ENCODE data around the gene USP34. TPM values are rescaled to one million over a fixed set of nuclear protein-coding genes. Genes with fewer than 3 reads are reported as not detected.
"Not testable (repeated sequence)": the region's sequence is repeated elsewhere in the genome, so short reads cannot be mapped to it uniquely, and the experiment has no call there.

Gene USP34
- total RNA-seq, 1 donor from 2014 or later: 95.9 TPM

DNA sequence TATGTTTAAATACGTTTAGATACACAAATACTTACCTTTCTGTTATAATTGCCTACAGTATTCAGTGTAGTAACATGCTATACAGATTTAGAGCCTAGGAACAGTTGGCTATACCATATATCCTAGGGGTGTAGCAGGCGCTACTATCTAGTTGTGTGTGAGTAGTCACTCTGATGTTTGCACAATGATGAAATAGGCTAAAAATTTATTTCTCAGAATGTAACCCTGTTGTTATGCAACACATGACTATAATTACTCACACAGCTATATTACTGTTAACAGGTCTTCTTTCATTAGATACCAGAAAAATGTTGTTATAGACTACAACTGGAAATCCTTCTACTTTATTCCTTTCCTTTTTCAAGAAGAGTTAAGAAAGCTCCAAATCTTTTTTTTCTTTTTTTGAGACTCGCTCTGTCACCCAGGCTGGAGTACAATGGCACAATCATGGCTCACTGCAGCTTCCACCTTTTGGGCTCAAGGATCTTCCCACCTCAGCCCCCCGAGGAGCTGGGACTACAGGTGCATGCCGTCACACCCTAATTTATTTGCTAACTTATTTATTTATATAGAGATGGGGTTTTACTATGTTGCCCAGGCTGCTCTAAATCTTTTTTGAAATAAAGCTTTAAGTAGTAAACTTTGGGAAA, 260.4 kb downstream of the USP34 start:
- no peak for DNase-seq (ENCODE audit: low read depth, low spot score)
- H3K4me1 Mint-ChIP-seq: no peaks in the 10 kb centered on the region
- no peak overlapping the region for H3K4me3 Mint-ChIP-seq
- no peaks in the 10 kb centered on the region for H3K9me3 Mint-ChIP-seq
- TF ChIP-seq, protein P1, sequence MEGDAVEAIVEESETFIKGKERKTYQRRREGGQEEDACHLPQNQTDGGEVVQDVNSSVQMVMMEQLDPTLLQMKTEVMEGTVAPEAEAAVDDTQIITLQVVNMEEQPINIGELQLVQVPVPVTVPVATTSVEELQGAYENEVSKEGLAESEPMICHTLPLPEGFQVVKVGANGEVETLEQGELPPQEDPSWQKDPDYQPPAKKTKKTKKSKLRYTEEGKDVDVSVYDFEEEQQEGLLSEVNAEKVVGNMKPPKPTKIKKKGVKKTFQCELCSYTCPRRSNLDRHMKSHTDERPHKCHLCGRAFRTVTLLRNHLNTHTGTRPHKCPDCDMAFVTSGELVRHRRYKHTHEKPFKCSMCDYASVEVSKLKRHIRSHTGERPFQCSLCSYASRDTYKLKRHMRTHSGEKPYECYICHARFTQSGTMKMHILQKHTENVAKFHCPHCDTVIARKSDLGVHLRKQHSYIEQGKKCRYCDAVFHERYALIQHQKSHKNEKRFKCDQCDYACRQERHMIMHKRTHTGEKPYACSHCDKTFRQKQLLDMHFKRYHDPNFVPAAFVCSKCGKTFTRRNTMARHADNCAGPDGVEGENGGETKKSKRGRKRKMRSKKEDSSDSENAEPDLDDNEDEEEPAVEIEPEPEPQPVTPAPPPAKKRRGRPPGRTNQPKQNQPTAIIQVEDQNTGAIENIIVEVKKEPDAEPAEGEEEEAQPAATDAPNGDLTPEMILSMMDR (conservative IDR thresholded peaks at IDR 0.05): no peak
- no peak overlapping the region for H3K27ac Mint-ChIP-seq (ENCODE audit: unreplicated experiment)
- peaks cover 7% of the 10 kb centered on the region for H3K36me3 Mint-ChIP-seq (ENCODE audit: low read depth)
- no peaks in the 10 kb centered on the region for H3K27me3 Mint-ChIP-seq (ENCODE audit: low read depth)

DNA sequence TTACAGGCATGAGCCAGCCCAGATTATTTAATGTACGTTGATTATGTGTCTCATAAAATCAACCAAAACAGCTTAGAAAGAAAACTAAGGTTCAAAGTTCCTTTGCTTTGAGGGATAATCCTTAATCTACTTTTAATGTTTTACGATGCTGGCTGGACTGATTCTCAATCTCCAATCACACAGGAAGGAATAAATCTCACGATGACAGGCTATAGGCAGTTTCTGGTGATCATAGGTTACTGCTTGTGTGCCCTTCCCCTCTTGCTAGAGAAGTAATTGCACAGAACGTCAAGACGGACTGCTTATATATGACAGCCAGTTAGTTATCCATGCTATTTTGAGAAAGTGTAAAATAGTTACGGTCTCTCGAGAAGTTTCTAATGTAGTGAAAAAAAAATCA, 265.8 kb downstream of the USP34 start:
- Mint-ChIP-seq H3K27ac (ENCODE audit: unreplicated experiment) (no peak overlapping the region), H3K4me1 (no peaks in the 10 kb centered on the region), H3K4me3 (no peak overlapping the region), H3K9me3 (no peaks in the 10 kb centered on the region), H3K36me3 (ENCODE audit: low read depth) (peaks cover 11% of the 10 kb centered on the region), H3K27me3 (ENCODE audit: low read depth) (no peaks in the 10 kb centered on the region)
- TF ChIP-seq, protein P1 (conservative IDR thresholded peaks at IDR 0.05): no peak
- no peak for DNase-seq (ENCODE audit: low read depth, low spot score)

DNA sequence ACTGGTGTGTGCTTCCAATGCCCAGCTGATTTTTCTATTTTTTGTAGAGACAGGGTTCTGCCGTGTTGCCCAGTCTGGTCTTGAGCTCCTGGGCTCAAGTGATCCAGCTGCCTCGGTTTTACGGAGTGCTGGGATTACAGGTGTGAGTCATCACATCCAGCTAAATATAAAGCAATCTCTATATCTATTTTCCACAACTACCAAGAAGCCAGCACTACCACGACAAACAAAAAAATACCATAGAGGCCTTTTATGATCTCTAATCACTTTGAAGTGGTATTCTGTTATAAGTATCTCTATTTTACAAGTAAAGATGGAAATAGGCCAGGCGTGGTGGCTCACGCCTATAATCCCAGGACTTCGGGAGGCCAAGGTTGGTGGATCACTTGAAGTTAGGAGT, 274.2 kb downstream of the USP34 start:
- DNase-seq (ENCODE audit: low read depth, low spot score): no peak
- Mint-ChIP-seq H3K9me3 (peaks cover 2% of the 10 kb centered on the region), H3K27me3 (ENCODE audit: low read depth) (no peaks in the 10 kb centered on the region), H3K4me1 (no peaks in the 10 kb centered on the region), H3K27ac (ENCODE audit: unreplicated experiment) (no peak overlapping the region), H3K4me3 (no peak overlapping the region), H3K36me3 (ENCODE audit: low read depth) (peaks cover 6% of the 10 kb centered on the region)
- TF ChIP-seq, protein P1 (conservative IDR thresholded peaks at IDR 0.05): no peak

DNA sequence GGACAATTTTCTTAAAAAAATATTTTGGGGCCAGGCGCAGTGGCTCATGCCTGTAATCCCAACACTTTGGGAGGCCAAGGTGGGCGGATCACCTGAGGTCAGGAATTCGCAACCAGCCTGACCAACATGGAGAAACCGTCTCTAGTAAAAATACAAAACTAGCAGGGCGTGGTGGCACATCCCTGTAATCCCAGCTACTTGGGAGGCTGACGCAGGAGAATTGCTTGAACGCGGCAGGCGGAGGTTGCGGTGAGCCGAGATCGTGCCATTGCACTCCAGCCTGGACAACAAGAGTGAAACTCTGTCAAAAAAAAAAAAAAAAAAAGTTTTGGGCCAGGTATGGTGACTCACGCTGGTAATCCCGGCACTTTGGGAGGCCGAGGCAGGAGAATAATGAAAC, 276.2 kb downstream of the USP34 start:
- H3K27ac Mint-ChIP-seq (ENCODE audit: unreplicated experiment): not testable (repeated sequence)

DNA sequence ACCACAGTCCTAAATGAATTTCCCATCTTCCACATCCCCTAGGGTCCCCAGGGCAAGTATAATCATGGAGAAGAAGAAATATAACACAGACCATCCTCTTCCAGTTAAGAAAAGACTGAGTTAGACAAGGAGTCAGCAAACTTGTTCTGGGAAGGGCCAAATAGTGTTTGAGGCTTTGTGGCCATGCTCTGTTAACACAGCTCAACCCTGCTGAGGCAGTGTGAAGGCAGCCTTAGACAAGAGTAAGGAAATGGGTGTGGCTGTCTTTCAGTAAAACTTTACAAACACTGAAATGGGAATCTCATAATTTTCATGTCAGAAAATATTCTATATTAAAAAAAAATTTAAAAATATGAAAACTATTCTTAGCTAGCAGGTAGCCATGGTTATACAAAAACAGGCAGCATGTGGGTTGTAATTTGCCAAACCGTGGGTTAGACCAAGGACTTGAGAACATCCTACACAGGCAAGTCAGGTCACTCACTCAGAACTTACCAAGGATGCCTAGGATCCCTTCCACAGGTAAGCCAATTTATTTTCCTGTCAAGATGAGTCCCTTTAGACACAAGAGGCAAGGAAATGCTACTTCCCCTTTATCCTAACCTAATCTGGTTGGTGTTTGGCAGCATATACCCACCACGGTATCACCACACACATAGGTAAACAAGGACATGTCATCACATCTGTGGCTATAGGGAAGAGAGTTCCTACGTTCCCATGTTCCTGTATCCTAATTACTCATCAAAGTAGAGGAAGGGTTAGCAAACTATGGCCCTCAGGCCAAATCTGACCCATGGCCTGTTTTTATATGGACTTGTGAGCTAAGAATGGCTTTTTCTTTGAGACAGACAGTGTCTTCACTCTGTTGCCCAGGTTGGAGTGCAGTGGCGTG, 277.0 kb downstream of the USP34 start:
- Mint-ChIP-seq H3K9me3 (no peaks in the 10 kb centered on the region), H3K4me1 (no peaks in the 10 kb centered on the region), H3K4me3 (no peak overlapping the region), H3K36me3 (ENCODE audit: low read depth) (peaks cover 3% of the 10 kb centered on the region), H3K27me3 (ENCODE audit: low read depth) (no peaks in the 10 kb centered on the region), H3K27ac (ENCODE audit: unreplicated experiment) (no peak overlapping the region)
- no peak for DNase-seq (ENCODE audit: low read depth, low spot score)
- TF ChIP-seq, protein P1 (conservative IDR thresholded peaks at IDR 0.05): no peak

More for the DNA sequence above, 276.2 kb downstream of the USP34 start:
- not testable (repeated sequence) for H3K4me1 Mint-ChIP-seq; H3K4me3 Mint-ChIP-seq; H3K27me3 Mint-ChIP-seq (ENCODE audit: low read depth); DNase-seq (ENCODE audit: low read depth, low spot score); H3K9me3 Mint-ChIP-seq; H3K36me3 Mint-ChIP-seq (ENCODE audit: low read depth)

DNA sequence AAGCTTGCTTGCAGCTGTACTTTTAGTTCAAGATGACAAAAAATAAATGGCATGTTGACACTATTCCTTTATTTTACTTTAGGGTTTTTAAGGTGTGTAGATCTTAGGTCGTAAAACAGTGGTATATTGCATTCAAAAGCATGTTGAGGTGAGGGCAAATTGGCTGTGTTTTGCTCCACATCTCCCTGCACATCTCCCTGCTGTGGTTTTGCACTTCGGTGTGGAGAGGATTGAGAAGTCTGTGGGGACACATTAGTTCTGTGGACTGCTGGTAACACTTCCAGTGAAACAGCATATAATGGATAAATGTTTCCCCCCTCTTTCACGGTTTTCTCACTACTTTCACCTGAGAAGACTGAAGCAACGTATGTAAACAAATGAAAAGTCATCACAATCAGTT, 283.8 kb downstream of the USP34 start:
- no peaks in the 10 kb centered on the region for H3K27me3 Mint-ChIP-seq (ENCODE audit: low read depth)
- no peak overlapping the region for H3K4me3 Mint-ChIP-seq
- H3K9me3 Mint-ChIP-seq: peaks cover 4% of the 10 kb centered on the region
- no peak overlapping the region for H3K27ac Mint-ChIP-seq (ENCODE audit: unreplicated experiment)
- H3K4me1 Mint-ChIP-seq: peaks cover 16% of the 10 kb centered on the region
- no peak for DNase-seq (ENCODE audit: low read depth, low spot score)
- TF ChIP-seq, protein P1 (conservative IDR thresholded peaks at IDR 0.05): no peak
- H3K36me3 Mint-ChIP-seq (ENCODE audit: low read depth): peaks cover 41% of the 10 kb centered on the region

Measured in neural crest cell (in vitro differentiated cells).